Mesendoderm (in vitro differentiated cells): ENCODE data around the gene TPRG1.

Experiments
- DNase-seq: peaks from one replicate; pipeline ENCODE4 v3.0.0; 2013
- H2AK5ac ChIP-seq: 2 replicates; pipeline ENCODE4 v1.6.1; 2013; ENCODE audit warnings: low read length, inconsistent platforms
- H2BK120ac ChIP-seq: 2 replicates; pipeline ENCODE4 v1.6.1; 2013; ENCODE audit warnings: low read depth, mild to moderate bottlenecking, low read length, moderate library complexity, mixed read lengths
- H2BK15ac ChIP-seq: replicated peaks from 2 replicates; pipeline ENCODE4 v1.6.1; 2013; ENCODE audit warnings: low read depth, mild to moderate bottlenecking, moderate library complexity
- H2BK5ac ChIP-seq: 2 replicates; pipeline ENCODE4 v1.6.1; 2013; ENCODE audit warnings: low read length, inconsistent platforms
- H3K18ac ChIP-seq: 2 replicates; pipeline ENCODE4 v1.6.1; 2013; ENCODE audit warnings: mild to moderate bottlenecking, low read length, mixed read lengths
- H3K23ac ChIP-seq: one replicate; pipeline ENCODE4 v1.6.1; 2013; ENCODE audit warnings: low read length
- H3K27ac ChIP-seq: 2 replicates; pipeline ENCODE4 v1.5.1; 2013; ENCODE audit warnings: low read depth, mild to moderate bottlenecking, inconsistent platforms, low read length, moderate library complexity
- H3K27me3 ChIP-seq: 2 replicates; pipeline ENCODE4 v1.6.1; 2013; ENCODE audit warnings: low read length, control low read depth, mild to moderate bottlenecking, inconsistent platforms; ENCODE audit not compliant: insufficient read depth, poor library complexity
- H3K36me3 ChIP-seq: 2 replicates; pipeline ENCODE4 v1.6.1; 2013; ENCODE audit warnings: low read length, inconsistent platforms; ENCODE audit not compliant: control insufficient read depth, insufficient read depth
- H3K4ac ChIP-seq: one replicate; pipeline ENCODE4 v1.6.1; 2013; ENCODE audit warnings: low read depth, mild to moderate bottlenecking, low read length, moderate library complexity
- H3K4me1 ChIP-seq: 2 replicates; pipeline ENCODE4 v1.6.1; 2013; ENCODE audit warnings: low read depth, low read length, inconsistent platforms; ENCODE audit not compliant: control insufficient read depth
- H3K4me2 ChIP-seq: 2 replicates; pipeline ENCODE4 v1.6.1; 2013; ENCODE audit warnings: low read length
- H3K4me3 ChIP-seq: 2 replicates; pipeline ENCODE4 v1.5.1; 2013; ENCODE audit warnings: mild to moderate bottlenecking, low read length
- H3K56ac ChIP-seq: one replicate; pipeline ENCODE4 v1.6.1; 2013; ENCODE audit warnings: low read length
- H3K79me1 ChIP-seq: 2 replicates; pipeline ENCODE4 v1.6.1; 2013; ENCODE audit warnings: low read length, inconsistent platforms
- H3K79me2 ChIP-seq: 2 replicates; pipeline ENCODE4 v1.6.1; 2013; ENCODE audit warnings: mild to moderate bottlenecking, low read length; ENCODE audit not compliant: control insufficient read depth, insufficient read depth
- H3K9ac ChIP-seq: 2 replicates; pipeline ENCODE4 v1.6.1; 2013; ENCODE audit warnings: low read length, inconsistent platforms
- H4K5ac ChIP-seq: one replicate; pipeline ENCODE4 v1.6.1; 2013; ENCODE audit warnings: low read length
- H4K8ac ChIP-seq: one replicate; pipeline ENCODE4 v1.6.1; 2013; ENCODE audit warnings: low read depth, mild to moderate bottlenecking, control low read depth, low read length, moderate library complexity
- WGBS: extraction: QIAGEN DNeasy Blood & Tissue Kit; methylation state at CpG from one replicate; pipeline ENCODE4 v1.1.7; 2013; ENCODE audit warnings: low lambda C conversion rate, missing lambda C conversion rate; ENCODE audit not compliant: insufficient coverage; ENCODE audit errors: extremely low coverage; 5-methylcytosine and 5-hydroxymethylcytosine counted together

Gene TPRG1

DNA sequence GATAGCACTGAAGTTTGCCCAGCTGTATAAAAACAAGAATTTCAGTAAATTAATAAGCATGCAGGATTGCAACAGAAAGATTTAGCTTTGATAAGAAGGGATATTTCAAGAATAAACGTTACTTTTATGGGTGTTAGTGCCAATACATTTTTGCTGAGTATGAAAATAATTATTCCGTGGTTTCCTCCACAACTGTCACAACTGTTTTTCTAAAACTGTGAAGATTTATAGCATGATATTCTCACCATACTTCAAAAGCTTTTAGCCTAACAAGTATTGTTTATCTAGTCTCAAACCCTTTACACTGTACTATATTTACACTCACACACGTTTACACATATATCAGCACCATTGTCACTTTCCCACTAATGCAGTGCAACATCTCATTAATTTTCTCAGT lies 200.5 kb downstream of the TPRG1 start:
- H2BK15ac ChIP-seq, result no peak overlapping the region
- H2BK120ac ChIP-seq, result no peak overlapping the region
- H3K56ac ChIP-seq, result no peak overlapping the region
- no peak overlapping the region for H3K4ac ChIP-seq
- H3K23ac ChIP-seq, result no peak overlapping the region
- no peak overlapping the region for H4K8ac ChIP-seq
- H3K27me3 ChIP-seq, result no peaks in the 10 kb centered on the region
- DNase-seq, result no peak
- H3K27ac ChIP-seq, result no peak overlapping the region
- H3K18ac ChIP-seq, result no peak overlapping the region
- no CpG with 5 or more reads among the region's 3 CpGs for WGBS
- no peak overlapping the region for H3K4me2 ChIP-seq
- no peak overlapping the region for H4K5ac ChIP-seq
- no peak overlapping the region for H2AK5ac ChIP-seq
- H2BK5ac ChIP-seq, result no peak overlapping the region
- H3K36me3 ChIP-seq, result no peaks in the 10 kb centered on the region
- H3K79me1 ChIP-seq, result no peaks in the 10 kb centered on the region
- no peak overlapping the region for H3K9ac ChIP-seq
- H3K4me1 ChIP-seq, result no peaks in the 10 kb centered on the region
- H3K4me3 ChIP-seq, result no peak overlapping the region
- H3K79me2 ChIP-seq, result no peaks in the 10 kb centered on the region
